ENCODE results near the gene TEX19.
"Not testable (repeated sequence)": the region's sequence is repeated elsewhere in the genome, so short reads cannot be mapped to it uniquely, and the experiment has no call there.

The TEX19 gene

DNA sequence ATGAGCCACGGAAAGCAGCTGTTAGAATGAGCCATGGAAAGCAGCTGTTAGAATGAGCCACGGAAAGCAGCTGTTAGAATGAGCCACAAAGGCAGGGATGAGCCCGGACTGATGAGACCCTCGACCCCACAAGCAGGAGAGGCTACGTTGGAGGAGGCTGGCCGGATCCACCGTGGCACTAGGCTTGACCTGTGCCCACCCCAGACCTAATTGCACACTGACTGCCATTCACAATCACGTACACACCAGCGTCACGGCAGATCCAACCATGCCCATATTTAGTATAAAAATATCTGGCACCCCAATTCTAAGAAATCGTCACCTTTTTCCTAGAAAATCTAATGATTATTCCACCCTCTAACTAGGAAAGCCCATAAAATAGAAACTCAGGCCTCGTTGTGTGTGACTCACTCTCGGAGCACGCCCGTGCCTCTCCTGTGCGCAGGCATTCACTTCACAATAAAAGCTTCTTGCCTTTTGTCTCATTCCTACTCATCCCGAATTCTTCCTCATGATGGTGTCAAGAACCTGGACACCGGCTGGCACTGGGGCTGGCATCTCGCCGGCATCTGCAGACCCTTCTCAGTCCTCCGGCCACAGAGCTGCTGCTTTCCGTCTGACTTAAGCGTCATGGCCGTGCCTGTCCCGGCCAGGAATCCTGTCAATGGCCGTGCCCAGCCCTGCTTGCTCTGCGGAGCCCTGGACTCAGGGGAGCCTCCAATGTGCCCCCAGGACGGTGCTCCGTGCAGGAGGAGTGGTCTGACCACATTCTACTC lies 20.0 kb upstream of the TEX19 start:
- DNase-seq: peak; percentile 39

- no peak for DNase-seq
Measured at GRCh38 chr17:82339634-82340580, 19.1 kb upstream of the TEX19 start.

- no peak for DNase-seq
Measured at GRCh38 chr17:82342361-82343079, 16.5 kb upstream of the TEX19 start.

GRCh38 chr17:82343560-82343959 lies 15.5 kb upstream of the TEX19 start:
- no peak for DNase-seq

DNA sequence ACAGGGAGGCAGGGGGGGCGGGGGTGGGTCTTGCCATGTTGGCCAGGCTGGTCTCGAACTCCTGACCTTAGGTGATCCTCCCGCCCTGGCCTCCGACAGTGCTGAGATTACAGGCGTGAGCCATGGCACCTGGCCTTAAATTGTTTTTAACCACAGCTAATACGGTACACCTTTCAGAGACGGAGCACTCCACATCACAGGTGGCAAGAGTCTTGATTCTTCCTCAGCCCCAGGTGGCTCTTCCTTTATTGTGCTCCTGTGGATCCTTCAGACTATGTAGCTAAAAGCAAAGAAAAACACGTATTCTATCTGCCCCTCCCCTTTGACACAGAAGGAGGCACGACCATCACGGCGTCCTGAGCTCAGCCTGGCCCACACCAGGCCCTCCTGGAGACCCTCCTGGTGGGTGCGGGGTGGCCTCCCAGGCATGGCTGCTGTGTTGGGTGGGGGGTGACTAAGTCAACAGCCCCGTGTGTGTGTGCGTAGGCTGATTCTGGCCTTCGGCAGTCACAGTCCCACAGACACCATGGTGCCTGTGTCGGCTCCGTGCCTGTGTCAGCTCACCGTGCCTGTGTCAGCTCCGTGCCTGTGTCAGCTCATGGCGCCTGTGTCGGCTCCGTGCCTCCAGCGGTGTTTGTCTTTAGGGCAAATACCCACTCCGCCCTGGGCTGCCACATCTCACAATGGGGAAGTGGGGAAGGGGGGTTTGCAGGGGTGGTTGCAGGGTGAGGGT lies 14.7 kb upstream of the TEX19 start:
- no peak for DNase-seq

GRCh38 chr17:82345151-82345976 lies 13.7 kb upstream of the TEX19 start:
- DNase-seq: no peak

DNA sequence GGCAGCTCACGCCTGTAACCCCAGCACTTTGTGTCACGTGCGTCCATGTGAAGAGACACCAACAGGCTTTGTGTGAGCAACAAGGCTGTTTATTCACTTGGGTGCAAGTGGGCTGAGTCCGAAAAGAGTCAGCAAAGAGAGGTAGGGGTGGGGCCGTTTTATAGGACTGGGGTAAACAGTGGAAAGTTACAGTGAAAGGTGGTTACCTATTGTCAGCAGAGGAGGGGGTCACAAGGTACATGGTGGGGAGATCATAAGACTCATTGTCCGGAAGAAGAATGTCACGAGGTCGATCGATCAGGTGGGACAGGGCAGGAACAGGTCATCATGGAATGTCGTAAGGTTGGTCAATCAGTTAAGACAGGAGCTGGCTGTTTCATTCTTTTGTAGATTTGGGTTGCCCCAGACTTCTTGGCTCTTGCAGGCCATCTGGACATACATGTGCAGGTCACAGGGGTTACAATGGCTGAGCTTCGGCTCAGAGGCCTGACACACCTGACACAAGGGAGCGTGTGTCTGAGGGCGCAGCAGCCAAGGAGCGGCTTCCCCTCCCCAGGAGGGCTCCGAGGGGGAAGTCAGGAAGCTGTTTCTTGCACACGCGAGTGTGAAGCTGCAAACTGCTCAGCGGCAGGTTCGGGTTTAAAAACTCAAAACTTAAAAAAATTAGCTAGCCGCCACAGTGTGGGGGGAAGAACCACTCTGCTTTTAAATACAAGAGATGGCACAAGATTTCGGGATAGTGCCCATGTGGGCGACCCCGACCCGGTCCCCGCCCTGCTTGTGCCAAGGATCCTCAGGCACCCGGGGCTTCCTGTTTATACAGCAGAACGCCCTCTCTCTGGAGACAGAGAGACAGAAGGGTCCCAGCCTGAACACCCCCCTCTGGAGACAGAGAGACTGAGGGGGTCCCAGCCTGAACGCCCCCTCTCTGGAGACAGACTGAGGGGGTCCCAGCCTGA lies 12.4 kb upstream of the TEX19 start:
- DNase-seq: no peak

DNA sequence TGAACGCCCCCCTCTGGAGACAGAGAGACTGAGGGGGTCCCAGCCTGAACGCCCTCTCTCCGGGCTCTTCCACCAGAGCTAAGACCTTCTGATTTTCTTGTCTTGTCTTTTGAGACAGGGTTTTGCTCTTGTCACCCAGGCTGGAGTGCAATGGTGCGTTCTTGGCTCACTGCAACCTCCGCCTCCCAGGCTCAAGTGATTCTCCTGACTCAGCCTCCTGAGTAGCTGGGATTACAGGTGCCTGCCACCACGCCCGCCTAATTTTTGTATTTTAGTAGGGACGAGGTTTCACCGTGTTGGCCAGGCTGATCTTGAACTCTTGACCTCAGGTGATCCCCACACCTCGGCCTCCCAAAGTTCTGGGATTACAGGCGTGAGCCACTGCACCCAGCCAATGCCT lies 11.1 kb upstream of the TEX19 start:
- not testable (repeated sequence) for DNase-seq

GRCh38 chr17:82348434-82348833 lies 10.6 kb upstream of the TEX19 start:
- DNase-seq: no peak

GRCh38 chr17:82348866-82349265 lies 10.2 kb upstream of the TEX19 start:
- DNase-seq: no peak

DNA sequence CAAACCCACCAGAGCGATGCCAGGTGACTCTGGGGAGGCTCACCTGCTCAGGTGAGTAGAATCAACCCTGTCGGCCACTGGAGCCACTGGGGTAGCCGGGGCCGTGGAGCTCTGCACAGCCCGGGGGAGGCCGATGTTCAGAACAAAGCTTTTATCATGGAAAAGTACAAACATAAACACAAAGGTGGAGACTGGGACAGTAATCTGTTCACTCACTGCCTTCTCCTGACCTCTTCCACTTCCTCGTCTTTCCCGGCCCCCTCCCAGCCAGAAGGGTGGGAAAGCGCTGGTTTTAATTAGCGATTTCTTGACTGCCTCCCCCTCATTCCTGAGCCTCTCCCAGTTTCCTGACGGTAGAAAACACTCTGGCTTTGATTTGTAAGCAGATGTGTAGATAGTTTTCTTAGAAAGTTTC lies 9.8 kb upstream of the TEX19 start:
- no peak for DNase-seq

DNA sequence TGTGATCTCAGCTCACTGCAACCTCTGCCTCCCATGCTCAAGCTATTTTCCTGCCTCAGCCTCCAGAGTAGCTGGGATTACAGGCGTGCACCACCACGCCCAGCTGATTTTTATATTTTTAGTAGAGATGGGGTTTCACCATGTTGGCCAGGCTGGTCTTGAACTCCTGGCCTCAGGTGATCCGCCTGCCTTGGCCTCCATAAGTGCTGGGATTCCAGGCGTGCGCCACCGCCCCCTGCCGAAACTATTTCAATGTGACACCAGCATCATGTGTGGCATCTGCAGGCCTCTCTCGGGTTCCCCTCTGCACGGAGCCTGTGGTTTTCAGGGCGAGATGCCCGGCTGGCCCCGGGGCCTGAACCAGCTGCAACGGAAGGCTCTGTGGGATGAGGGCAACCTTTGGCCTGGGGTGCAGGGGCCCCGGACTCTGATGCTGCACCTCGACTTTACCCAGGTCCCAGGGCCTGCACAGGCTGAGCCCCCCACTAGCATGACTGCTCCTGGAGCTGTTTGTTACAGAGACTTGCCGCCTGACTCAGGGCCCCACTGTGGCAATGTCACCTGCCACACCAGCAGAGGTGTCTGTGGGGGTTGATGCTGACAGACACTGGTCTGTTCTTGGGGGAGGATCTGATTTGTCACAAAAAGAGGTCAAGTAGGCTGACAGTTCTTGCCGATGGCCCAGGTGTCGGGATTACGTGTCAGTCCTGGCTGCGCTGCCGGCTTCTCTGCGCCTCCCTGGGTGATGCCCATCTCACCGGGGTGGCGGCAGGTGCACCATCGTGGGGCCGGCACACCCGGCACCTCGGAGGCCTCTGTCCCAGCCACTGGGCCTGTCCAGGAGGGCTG lies 8.6 kb upstream of the TEX19 start:
- no peak for DNase-seq

GRCh38 chr17:82351254-82351712 lies 7.8 kb upstream of the TEX19 start:
- DNase-seq: no peak

DNA sequence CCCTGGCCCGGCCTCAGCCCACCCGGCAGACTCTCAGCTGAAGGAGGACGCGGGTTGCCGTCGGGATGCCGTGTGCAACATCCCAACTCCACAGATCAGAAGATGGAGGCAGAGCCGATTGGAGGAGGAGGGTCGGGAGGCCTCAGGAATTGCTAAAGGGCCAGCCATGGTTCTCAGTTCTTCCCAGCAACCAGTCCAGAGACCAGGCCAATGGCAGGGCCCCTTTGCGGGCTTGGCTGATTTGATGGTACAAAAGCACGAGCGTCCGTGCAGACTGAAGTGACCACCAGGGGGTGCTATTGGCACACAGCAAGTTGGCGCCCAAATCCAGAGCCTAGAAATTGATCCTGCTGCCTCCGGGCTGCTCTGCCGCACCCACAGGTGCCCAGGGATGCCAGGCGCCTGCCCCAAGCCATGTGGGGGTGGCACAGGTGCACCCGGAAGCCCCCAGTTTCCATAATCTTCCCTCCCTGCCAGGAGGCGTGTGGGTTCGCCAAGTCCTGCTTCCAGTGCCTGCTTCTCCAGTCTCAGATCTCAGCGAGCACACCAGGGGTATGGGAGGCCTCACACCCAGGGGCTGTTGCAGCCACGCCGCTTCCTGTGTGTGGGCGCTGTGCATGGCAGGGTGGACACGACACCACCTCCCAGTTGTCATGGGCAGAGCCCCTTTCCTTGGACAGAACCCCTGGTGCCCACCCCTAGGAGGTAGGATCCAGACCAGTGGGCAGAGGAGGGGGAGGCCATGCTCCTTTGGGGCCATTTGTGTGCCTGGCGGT lies 7.1 kb upstream of the TEX19 start:
- peak; percentile 97 for DNase-seq

DNA sequence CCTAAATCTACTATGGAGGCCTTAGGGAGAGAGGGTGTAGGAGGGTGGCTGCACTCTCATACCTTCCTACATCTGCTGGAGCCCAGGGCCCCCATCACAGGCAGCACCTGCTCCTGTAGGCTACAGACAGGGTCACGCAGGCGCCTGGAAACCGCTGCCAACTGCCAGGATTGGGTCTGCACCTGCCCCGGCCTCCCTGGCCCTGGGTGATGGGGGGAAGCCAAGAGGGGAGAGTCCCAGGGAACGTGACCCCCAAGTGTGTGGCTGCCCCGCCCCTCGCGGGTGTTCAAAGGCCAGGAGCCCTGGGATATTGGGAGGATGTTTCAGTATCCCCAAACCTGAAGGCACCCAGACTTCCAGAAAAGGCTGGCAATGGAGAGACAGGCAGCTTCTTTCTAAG lies 5.6 kb upstream of the TEX19 start:
- no peak for DNase-seq

- DNase-seq: no peak
Measured at GRCh38 chr17:82354804-82355308, 4.2 kb upstream of the TEX19 start.

GRCh38 chr17:82355770-82356427 lies 3.1 kb upstream of the TEX19 start:
- peak; percentile 47 for DNase-seq
